ENCODE results near the gene GSS. TPM values are rescaled to one million over a fixed set of nuclear protein-coding genes. Genes with fewer than 3 reads are reported as not detected.

Gene GSS
- total RNA-seq, 4 donors from 2014 or later, result 125 to 364 (median 129) TPM

DNA sequence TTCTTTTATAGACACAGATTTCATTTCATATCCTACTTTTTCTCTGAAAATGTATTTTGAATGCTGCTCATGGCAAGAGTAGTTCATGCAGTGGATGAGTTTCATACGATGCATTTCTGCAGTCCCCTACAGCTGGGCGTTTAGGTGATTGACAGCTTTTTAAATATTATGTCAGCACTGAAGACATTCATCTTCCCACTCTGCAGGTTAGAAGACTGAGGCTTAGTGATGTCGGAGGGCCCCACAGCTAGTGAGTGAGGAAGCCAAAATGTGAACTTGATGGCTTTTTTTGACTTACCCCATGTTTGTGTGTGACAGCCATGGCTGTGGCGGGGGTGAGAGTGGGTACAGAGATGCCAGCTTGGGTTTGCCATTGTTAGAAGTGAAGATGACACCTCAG lies 33.5 kb upstream of the GSS start:
- in situ Hi-C loops (cut with MboI; ENCODE audit: low pct_ligation_motif_present in 1 of 4, low pct_unique_long_range_greater_than_20kb in 1 of 4, low sequenced_read_pairs in 3 of 4), result no loop called here
- no peak overlapping the region for H3K27ac ChIP-seq
- no peaks in the 10 kb centered on the region for H3K36me3 ChIP-seq
- H3K4me3 ChIP-seq, result no peak overlapping the region
- H3K27me3 ChIP-seq, result peaks cover 8% of the 10 kb centered on the region
- H3K9me3 ChIP-seq, result no peaks in the 10 kb centered on the region
- intact Hi-C loops (cut with DNase I; ENCODE audit: low total_unique reads), result no loop called here
- DNase-seq, result no peak
- TF ChIP-seq EP300 (IDR thresholded peaks at IDR 0.05; ENCODE audit: low read depth) (no peak), POLR2AphosphoS5 (IDR thresholded peaks at IDR 0.05) (no peak), POLR2A (IDR thresholded peaks at IDR 0.05) (no peak)
- TF ChIP-seq, protein P1, sequence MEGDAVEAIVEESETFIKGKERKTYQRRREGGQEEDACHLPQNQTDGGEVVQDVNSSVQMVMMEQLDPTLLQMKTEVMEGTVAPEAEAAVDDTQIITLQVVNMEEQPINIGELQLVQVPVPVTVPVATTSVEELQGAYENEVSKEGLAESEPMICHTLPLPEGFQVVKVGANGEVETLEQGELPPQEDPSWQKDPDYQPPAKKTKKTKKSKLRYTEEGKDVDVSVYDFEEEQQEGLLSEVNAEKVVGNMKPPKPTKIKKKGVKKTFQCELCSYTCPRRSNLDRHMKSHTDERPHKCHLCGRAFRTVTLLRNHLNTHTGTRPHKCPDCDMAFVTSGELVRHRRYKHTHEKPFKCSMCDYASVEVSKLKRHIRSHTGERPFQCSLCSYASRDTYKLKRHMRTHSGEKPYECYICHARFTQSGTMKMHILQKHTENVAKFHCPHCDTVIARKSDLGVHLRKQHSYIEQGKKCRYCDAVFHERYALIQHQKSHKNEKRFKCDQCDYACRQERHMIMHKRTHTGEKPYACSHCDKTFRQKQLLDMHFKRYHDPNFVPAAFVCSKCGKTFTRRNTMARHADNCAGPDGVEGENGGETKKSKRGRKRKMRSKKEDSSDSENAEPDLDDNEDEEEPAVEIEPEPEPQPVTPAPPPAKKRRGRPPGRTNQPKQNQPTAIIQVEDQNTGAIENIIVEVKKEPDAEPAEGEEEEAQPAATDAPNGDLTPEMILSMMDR (IDR thresholded peaks at IDR 0.05), result no peak
- H3K4me1 ChIP-seq, result peaks cover 3 to 7% (median 6%) of the 10 kb centered on the region in 4 donors
- WGBS, 2 donors (ENCODE audit: low coverage in 1 of 2), result 58 to 87% methylated on average over 3 to 4 of the region's 4 CpGs

DNA sequence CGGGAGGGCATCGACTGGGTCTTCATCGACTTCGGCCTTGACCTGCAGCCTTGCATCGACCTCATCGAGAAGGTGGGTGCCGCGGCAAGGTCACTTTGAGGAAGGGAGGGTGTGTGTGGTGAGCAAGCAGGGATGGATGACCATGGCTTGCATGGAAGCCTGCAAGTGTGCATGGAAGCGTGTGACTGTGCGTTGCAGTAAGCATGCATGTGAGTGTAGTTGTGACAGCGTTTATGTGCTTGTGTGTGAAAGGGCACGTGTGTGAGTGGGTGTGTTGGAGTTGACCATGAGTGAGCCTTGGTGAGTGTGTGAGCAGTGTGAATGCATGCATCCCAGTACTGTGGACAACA lies 32.6 kb upstream of the GSS start:
- Histone ChIP-seq H3K36me3 (no peaks in the 10 kb centered on the region), H3K9me3 (no peaks in the 10 kb centered on the region), H3K4me3 (no peak overlapping the region), H3K4me1 (peaks cover 10 to 16% (median 14%) of the 10 kb centered on the region in 4 donors), H3K27ac (no peak overlapping the region), H3K27me3 (peaks cover 9% of the 10 kb centered on the region)
- in situ Hi-C loops (cut with MboI; ENCODE audit: low pct_ligation_motif_present in 1 of 4, low pct_unique_long_range_greater_than_20kb in 1 of 4, low sequenced_read_pairs in 3 of 4) (no loop called here), intact Hi-C loops (cut with DNase I; ENCODE audit: low total_unique reads) (no loop called here)
- DNase-seq, result no peak
- TF ChIP-seq, protein P1 (IDR thresholded peaks at IDR 0.05), result no peak
- no peak for TF ChIP-seq POLR2AphosphoS5 (IDR thresholded peaks at IDR 0.05)
- TF ChIP-seq EP300 (IDR thresholded peaks at IDR 0.05; ENCODE audit: low read depth), result no peak
- no peak for TF ChIP-seq POLR2A (IDR thresholded peaks at IDR 0.05)
- WGBS, 2 donors (ENCODE audit: low coverage in 1 of 2), result 71 to 80% methylated on average over 1 to 12 of the region's 12 CpGs

DNA sequence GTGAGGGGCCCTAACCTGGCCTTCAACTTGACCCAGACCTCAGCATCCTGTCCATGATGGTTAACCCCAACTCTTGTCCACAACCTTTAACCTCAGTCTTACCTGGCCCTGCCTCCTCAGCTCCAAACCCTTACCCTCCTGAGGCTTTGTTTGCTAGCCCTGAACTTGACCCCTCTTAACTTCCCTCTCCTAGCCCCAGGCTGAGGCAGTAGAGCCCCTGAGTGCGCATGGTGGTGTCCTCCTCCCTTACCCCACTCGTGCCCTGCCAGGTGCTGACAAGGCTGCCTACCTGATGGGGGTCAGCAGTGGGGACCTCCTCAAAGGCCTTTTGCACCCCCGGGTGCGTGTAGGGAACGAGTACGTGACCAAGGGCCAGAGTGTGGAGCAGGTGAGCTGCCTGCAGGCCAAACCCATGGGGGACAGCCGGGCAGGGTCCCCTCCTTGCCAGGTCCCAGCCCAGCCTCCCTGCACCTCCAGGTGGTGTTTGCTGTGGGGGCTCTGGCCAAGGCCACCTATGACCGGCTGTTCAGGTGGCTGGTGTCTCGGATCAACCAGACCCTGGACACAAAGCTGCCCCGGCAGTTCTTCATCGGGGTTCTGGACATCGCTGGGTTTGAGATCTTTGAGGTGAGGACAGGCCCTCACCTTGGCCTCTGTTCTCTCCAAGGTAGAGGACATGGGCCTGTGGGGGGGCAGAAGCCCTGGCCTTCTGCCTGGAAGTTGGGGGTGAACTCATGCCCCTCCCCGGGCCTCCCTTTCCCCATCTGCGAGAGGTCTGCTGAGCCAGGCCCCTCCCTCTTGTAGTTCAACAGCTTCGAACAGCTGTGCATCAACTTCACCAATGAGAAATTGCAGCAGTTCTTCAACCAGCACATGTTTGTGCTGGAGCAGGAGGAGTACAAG lies 31.9 kb upstream of the GSS start:
- no peak overlapping the region for H3K4me3 ChIP-seq
- H3K4me1 ChIP-seq, result peaks cover 10 to 20% (median 14%) of the 10 kb centered on the region in 4 donors
- peaks cover 13% of the 10 kb centered on the region for H3K27me3 ChIP-seq
- no peak for DNase-seq
- TF ChIP-seq POLR2AphosphoS5 (IDR thresholded peaks at IDR 0.05) (no peak), EP300 (IDR thresholded peaks at IDR 0.05; ENCODE audit: low read depth) (no peak), POLR2A (IDR thresholded peaks at IDR 0.05) (no peak)
- TF ChIP-seq, protein P1 (IDR thresholded peaks at IDR 0.05), result no peak
- intact Hi-C loops (cut with DNase I; ENCODE audit: low total_unique reads), result no loop called here
- in situ Hi-C loops (cut with MboI; ENCODE audit: low pct_ligation_motif_present in 1 of 4, low pct_unique_long_range_greater_than_20kb in 1 of 4, low sequenced_read_pairs in 3 of 4), result no loop called here
- H3K36me3 ChIP-seq, result no peaks in the 10 kb centered on the region
- H3K27ac ChIP-seq, result no peak overlapping the region
- 82% methylated on average over 13 of the region's 15 CpGs; no CpG with 5 or more reads in 1 of the 2 donors for WGBS, 2 donors (ENCODE audit: low coverage in 1 of 2)
- no peaks in the 10 kb centered on the region for H3K9me3 ChIP-seq

DNA sequence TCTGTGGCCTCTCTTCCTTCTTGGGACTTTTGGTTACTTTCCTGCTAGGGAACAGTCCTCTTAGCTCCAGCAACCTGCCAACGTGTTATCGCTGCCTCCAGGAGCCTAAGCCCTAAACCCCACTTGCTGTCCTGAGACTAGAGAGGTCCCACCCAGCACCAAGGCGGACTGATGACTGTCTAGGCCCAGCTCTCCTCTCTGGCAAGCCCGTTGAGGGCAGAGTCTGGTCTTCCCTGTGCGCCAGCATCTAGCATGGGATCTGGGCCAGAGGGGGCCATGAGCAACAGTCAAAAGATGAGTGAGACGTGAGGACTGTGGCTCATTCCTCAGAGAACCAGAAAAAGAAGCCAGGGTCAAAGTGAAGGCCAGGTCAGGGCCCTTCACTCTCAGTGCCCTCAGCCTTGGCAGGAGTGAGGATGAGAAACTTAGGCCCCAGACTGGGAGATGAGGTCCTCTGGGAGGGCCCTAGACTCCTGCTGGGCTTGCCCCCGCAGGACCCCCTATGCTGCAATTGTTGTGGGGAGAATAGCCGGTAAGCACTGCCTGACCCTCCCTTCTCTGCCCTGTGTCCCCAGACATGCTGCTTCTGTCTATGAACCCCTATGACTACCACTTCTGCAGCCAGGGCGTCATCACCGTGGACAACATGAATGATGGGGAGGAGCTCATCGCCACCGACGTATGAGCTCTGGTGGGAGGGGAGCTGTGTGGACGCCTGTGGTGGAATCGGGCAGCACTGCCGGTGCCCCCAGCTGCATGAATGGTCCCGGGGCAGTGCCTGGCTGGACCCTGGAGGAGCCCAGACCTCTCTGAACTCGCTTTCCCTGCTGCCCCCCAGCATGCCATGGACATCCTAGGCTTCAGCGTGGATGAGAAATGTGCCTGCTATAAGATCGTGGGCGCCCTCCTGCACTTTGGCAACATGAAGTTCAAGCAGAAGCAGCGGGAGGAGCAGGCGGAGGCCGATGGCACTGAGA lies 31.0 kb upstream of the GSS start:
- peaks cover 10 to 21% (median 16%) of the 10 kb centered on the region in 4 donors for H3K4me1 ChIP-seq
- intact Hi-C loops (cut with DNase I; ENCODE audit: low total_unique reads), result no loop called here
- H3K9me3 ChIP-seq, result no peaks in the 10 kb centered on the region
- 50 to 76% methylated on average over 1 to 24 of the region's 24 CpGs for WGBS, 2 donors (ENCODE audit: low coverage in 1 of 2)
- H3K27ac ChIP-seq, result no peak overlapping the region
- no peaks in the 10 kb centered on the region for H3K36me3 ChIP-seq
- no peak overlapping the region for H3K4me3 ChIP-seq
- peaks cover 14% of the 10 kb centered on the region for H3K27me3 ChIP-seq
- in situ Hi-C loops (cut with MboI; ENCODE audit: low pct_ligation_motif_present in 1 of 4, low pct_unique_long_range_greater_than_20kb in 1 of 4, low sequenced_read_pairs in 3 of 4), result no loop called here
- TF ChIP-seq POLR2AphosphoS5 (IDR thresholded peaks at IDR 0.05), result no peak
- TF ChIP-seq, protein P1 (IDR thresholded peaks at IDR 0.05), result no peak
- TF ChIP-seq EP300 (IDR thresholded peaks at IDR 0.05; ENCODE audit: low read depth), result no peak
- TF ChIP-seq POLR2A (IDR thresholded peaks at IDR 0.05), result no peak
- no peak for DNase-seq

All from transverse colon (tissue), 4 donors.